ENCODE data around the gene LCN12.

- no peak for TF ChIP-seq POLR2A (IDR thresholded peaks at IDR 0.05; ENCODE audit: low read depth, low read length)
- TF ChIP-seq POLR2AphosphoS5 (IDR thresholded peaks at IDR 0.05; ENCODE audit: low read depth, low read length), result no peak
Measured at GRCh38 chr9:136958898-136959850, 7.1 kb downstream of the LCN12 start.

Measured in GM12891 (cell line).